HG03025 (cell line): Measurements from ENCODE around the gene C2orf68.
A peak's percentile ranks its signal among the peaks of the same experiment; 100 is the strongest.
"Not testable (repeated sequence)": the region's sequence is repeated elsewhere in the genome, so short reads cannot be mapped to it uniquely, and the experiment has no call there.

Experiments
- ATAC-seq: cut with Tn5 transposase; IDR thresholded peaks from one replicate; pipeline ENCODE4 v1.9.1; 2021; ENCODE audit warnings: mild to moderate bottlenecking, moderate library complexity; ENCODE audit not compliant: unreplicated experiment, low FRiP score

The C2orf68 gene

DNA sequence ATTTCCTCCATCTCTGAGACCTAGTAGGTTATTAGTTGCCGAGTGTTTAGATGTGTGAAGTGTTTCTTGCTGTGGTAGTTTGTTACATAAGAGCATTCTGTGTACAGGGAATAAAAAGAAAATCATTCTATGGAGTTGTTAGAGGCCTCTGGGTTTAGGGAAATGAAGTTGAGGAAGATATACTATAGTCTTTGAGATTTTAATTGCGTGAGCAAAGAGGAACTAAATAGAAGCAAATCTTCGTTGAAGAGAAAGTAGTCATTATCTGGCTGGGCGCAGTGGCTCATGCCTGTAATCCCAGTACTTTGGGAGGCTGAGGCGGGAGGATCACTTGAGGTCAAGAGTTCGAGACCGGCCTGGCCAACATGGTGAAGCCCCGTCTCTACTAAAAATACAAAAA lies 23.1 kb upstream of the C2orf68 start:
- no peak for ATAC-seq

DNA sequence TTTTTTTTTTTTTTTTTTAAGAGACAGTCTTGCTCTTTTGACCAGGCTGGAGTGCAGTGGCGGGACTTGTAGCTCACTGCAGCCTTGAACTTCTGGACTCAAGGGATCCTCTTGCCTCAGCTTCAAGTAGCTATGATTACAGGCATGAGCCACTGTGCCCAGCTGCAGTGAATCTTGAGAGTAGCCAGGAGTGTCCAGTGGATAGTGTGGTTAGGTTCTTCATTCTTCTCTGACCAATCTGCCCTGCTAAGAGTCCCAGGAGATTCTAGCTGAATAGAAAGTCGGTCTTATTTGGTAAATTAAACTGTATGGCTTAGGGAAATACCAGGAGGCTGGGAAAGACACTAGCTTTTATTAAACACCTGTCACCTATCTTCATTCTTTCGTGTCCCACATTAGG lies 19.4 kb upstream of the C2orf68 start:
- no peak for ATAC-seq

DNA sequence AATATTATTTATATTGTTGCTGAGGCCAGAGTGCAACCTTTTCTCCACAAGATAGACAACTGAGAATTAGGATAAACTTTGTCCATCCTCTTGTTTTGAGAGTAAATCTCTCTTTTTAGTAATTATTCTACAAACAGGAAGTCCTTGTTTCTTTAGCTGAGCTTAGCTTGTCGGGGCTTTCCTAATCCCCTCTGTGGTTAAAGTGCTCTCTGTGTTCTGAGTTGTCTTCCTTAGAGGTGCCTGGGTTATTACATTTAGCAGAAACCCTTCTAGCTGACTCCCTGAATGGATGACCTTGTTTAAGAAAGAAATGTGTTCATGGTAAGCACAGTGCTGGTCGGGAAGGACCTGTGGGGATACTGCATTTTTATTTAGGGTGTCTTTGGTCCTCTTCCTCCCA lies 16.8 kb upstream of the C2orf68 start:
- ATAC-seq: no peak

GRCh38 chr2:85623991-85624390 lies 12.1 kb upstream of the C2orf68 start:
- no peak for ATAC-seq

- ATAC-seq: no peak
Measured at GRCh38 chr2:85621338-85621737, 9.5 kb upstream of the C2orf68 start.

GRCh38 chr2:85619617-85620016 lies 7.8 kb upstream of the C2orf68 start:
- no peak for ATAC-seq

DNA sequence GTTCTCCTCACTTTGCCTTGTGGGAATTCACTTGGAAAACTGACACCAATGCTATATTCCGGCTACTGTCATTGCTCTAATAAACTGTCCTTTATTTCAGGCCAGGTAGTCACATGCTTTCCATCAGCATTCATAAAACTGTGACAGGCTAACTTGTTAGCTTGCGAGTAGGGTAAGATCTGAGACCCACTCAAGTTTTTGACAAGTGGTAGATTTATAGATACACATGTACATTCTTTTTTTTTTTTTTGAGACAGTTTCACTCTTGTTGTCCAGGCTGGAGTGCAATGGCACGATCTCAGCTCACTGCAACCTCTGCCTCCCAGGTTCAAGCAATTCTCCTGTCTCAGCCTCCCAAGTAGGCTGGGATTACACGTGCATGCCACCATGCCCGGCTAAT lies 5.9 kb upstream of the C2orf68 start:
- not testable (repeated sequence) for ATAC-seq

GRCh38 chr2:85615413-85615728 lies 3.5 kb upstream of the C2orf68 start:
- ATAC-seq: no peak

DNA sequence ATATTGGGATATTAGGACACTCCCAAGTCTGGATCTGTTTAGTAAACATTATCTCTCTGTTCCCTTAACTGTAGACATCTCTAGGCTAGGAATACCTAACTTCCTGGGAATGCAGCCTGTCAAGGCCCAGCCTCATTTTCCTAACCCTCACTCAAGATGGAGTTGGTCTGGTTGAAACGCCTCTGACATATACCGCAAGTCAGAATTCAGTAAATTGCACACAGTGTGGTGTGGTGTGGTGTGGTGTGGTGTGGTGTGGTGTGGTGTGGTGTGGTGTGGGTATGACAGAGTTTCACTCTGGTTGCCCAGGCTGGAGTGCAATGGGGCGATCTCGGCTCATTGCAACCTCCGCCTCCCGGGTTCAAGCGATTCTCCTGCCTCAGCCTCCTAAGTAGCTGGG lies 2.9 kb upstream of the C2orf68 start:
- ATAC-seq: not testable (repeated sequence)

- no peak for ATAC-seq
Measured at GRCh38 chr2:85613717-85614515, 2.0 kb upstream of the C2orf68 start.

DNA sequence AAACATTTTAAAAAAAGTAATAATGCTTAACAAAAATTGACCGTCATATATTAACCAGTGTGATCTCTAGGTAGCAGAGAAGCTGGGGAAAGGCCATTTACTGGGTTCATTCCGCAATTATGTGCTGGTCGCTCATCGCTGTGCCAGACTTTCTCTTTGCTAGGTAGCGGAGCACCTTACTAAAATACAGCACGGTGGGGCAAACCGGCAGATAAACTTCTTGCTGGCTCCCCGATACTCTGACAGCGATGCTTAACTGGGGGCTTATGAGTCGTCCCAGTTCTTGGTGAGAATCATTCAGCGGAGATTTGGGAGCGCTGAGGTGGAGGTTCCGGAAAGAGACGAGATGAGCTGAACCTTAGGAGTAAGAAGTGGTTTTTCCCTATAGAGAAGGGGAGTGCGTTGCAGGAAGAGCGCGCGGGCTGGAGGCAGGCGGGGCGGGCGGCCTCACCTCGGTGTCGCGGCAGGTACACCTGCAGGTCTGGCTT lies 605 bp downstream of the C2orf68 start:
- peak; percentile 23 for ATAC-seq

DNA sequence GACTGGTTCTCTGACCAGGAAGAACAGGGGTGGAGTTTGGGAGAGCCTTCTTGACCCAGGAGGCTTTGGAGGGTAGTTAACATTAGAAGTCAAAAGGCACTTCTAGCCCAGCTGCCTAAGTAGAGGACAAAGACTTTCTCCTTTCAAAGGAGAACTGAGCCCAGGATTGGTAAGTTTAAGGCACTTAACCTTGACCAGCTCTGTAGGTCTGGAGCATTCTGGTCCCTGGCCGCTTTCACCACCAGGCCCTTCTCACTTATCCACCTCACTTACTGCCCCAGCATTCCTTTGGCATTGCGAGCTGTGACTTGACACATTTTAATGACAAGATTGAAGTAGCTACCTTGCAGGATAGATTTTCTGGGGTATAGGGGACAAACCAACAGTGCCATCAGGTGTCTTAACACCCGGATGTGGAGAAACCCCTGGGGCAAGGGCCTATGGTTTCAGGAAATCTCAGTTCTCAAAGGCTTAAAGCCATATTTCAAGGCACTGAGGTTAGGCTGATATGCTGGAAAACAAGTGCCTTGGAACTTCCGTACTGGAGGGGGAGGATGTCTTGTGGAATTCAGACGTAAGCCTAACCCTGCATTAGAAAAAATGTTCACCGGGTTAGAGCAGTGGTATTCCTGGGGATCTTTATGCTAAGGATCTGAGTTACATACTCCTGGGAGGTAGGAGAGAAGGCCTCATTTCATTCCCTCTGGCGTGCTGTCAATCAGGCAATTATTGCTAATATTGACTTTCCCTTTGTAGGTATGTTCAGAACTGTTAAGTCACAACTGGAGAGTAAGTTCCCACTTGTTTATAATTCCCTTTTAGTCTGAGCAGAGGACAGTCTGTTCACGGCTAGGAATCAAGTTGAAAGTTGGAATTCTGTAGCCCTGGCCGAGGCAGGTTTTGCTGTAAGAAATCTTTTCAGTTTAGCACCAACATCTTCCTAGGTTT lies 4.3 kb downstream of the C2orf68 start:
- no peak for ATAC-seq

GRCh38 chr2:85606116-85606455 lies 5.8 kb downstream of the C2orf68 start:
- ATAC-seq: no peak

DNA sequence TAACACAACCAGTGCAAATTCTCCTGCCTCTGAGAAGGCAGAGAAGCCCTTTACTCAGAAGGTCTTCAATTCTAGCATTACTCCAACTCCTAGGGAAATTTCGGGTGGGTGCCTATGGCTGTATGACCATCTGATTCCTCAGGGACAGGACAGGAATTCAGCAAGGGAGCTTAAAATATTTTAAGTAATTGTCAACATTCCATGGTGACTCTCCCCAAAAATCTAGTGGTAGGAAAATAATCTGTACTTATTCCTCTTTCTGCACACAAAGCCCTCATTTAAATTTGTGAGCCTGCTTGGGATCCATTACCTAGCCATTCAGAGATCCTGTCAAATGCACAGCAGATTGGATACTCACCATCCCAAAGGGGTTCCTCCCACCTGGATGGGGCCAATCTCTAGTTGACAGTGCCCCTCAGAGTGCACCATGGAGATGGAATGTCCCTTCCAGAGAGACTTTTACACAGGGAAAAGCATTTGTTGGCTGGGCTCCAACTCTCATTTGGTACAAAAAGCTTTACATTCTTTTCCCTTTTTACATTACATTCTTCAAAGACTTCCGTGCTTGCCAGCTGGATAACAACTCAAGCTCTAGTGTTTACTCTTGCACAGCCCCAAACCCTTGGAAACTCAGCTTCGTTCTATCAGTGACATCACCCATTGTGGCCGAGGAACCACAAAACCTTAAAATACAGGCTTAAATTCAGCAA lies 6.3 kb downstream of the C2orf68 start:
- no peak for ATAC-seq

- no peak for ATAC-seq
Measured at GRCh38 chr2:85604568-85605339, 7.1 kb downstream of the C2orf68 start.

- not testable (repeated sequence) for ATAC-seq
Measured at GRCh38 chr2:85604133-85604444, 7.8 kb downstream of the C2orf68 start.

GRCh38 chr2:85602476-85603234 lies 9.2 kb downstream of the C2orf68 start, which contains the start of gene TMEM150A:
Gene TMEM150A, minus strand, starts transcription at chr2:85602698. Its CDS starts 750 bp downstream, at chr2:85601948.
- peak; percentile 88 for ATAC-seq

DNA sequence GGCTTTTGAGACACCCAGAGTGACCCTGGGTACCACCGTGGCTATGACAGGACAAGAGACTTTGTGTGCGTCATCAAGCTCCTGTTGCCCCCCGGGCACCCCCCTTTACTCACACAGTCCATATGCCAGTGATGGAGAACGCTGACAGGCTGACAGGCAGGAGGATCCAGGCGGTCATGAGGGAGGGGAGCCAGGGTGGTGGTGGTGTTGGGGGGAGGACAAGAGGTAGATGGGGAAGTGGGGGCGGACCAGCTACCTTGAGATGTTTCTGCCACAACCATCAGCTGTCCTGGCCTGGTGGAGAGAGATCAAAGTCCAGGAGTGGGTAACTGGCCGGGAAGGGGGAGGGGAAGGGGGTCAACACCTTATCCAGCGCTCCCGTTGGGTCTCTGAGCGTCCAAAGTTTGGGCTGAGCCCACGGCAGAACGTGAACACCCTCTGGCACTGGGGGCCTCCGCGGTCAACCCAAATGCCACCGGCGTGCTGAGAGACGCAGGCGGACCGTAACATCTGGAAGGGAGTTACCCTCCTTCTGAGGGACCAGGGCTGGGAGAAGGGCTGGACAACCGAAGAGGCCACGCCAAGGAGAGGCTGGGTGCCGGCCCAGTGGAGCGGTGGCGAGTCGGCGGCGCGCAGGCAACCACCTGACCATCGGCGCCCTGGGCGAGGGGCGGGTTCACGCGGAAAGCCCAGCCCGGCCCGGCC lies 9.9 kb downstream of the C2orf68 start:
- ATAC-seq: peak; percentile 41
